ACHN (cell line): Measurements from ENCODE around the gene ARFGAP1.
"Not testable (repeated sequence)": the region's sequence is repeated elsewhere in the genome, so short reads cannot be mapped to it uniquely, and the experiment has no call there.

Experiments
- DNase-seq: peaks from one replicate; pipeline ENCODE4 v3.0.0-alpha.2; 2015
- in situ Hi-C: cut with HindIII; loops from 2 replicates; pipeline ENCODE4 v1.10.0; 2017; ENCODE audit warnings: low sequenced_read_pairs, low pct_ligation_motif_present, low pct_unique_long_range_greater_than_20kb

Gene ARFGAP1

DNA sequence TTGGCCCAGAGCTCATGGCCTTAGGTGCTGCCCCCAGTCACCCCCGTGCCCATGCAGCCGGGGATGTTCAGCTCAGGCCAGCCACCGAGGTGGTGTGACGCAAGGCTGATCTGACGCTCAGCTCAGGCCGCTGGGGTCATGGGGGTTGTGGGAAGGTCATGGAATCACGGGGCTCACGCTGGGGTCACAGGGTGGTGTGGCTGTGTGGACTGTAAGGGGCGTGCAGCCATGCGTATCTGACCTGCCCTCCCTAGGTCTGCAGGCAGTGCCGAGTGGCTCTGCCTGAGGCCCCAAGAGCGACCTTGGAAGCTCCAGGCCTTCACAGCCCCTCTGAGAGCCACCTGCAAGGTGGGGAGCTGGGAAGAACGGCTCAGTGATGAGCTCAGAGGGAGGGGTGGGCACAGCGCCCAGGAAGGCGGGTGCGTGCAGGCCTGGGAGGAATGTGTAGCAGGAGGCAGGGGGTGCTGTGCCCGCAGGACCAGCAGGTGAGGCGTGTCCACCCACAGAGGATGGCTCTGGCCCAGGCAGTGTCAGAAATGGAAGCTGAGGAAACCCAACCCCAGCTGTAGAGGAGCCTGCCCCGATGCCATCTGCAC is 60.7 kb downstream of the ARFGAP1 start:
- DNase-seq: no peak
- in situ Hi-C loops: no loop called here

GRCh38 chr20:63334356-63334755 is 61.7 kb downstream of the ARFGAP1 start:
- DNase-seq: no peak
- in situ Hi-C loops: no loop called here

DNA sequence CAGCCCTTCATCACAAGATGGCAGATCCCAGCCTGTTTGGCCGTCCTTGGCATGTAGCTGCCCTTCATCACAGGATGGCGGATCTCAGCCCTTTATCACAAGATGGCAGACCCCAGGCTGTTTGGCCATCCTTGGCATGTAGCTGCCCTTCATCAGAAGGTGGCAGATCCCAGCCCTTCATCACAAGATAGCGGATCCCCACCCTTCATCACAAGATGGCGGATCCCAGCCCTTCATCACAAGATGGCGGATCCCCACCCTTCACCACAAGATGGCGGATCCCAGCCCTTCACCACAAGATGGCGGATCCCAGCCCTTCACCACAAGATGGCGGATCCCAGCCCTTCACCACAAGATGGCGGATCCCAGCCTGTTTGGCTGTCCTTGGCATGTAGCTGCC is 62.4 kb downstream of the ARFGAP1 start:
- DNase-seq, in situ Hi-C loops: not testable (repeated sequence)

DNA sequence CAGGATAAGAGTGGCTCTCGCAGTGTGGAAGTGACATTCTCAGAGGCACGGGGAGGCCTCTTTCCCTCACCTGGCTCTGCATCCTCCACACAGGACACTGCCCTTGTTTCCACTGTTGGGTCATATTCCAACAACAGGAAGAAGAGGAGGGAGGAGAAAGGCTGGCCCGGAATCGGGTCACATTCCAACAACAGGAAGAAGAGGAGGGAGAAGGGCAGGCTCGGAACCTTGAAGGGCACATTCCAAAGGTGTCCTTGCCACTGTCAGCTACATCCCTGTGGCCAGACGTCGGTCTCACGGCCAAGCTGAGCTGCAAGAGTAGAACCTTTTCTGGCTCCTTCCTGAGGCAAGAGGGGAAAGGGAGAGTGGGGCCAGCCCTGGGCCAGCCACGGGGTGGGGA is 63.1 kb downstream of the ARFGAP1 start:
- in situ Hi-C loops: no loop called here
- DNase-seq: no peak

DNA sequence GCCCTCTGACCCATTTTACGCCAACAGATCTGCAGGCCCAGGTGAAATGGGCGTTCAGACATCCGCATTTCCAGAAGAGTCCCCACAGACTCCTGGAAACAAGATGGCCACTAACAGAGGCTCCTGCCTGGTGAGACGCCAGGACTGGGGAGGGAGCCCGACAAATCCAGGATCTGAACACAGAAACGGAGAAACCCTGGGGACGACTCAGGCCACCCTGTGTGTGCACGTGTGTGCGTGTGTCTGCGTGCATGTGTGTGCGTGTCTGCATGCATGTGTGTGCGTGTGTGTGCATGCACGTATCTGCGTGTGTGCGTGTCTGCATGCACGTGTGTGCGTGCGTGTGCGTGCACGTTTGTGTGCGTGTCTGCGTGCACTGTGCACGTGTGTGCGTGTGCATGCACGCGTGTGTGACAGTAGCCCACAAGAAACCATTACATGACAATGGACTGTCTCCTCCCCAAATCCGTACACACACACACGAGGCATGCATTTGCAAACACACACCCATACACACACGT is 63.7 kb downstream of the ARFGAP1 start:
- DNase-seq: no peak
- in situ Hi-C loops: no loop called here

- DNase-seq: no peak
- in situ Hi-C loops: no loop called here
Observed at GRCh38 chr20:63337786-63338420, 65.3 kb downstream of the ARFGAP1 start.
